H1 (cell line): ENCODE results near the gene AOAH. TPM values are rescaled to one million over a fixed set of nuclear protein-coding genes. Genes with fewer than 3 reads are reported as not detected.

Experiments
- CTCF ChIA-PET: fragments of 300-600 bp; sonication (Branson Sonifier 250); formaldehyde crosslinking; loops from one replicate; lab custom pipeline; 2021; ENCODE audit not compliant: partially characterized antibody; lab: Charles Lee
- POLR2A ChIA-PET: fragments of 300-600 bp; sonication (Branson Sonifier 250); formaldehyde crosslinking; loops from one replicate; lab custom pipeline; 2021; ENCODE audit warnings: inconsistent platforms; ENCODE audit not compliant: partially characterized antibody; lab: Charles Lee
- DNase-seq, 2 experiments: peaks; one replicate each; pipeline versions ENCODE4 v3.0.0 to v3.0.0-alpha.2; 2010 to 2022; ENCODE audit warnings: low spot score in 2 of 2, low read depth in 1 of 2, mixed read lengths in 1 of 2
- FAIRE-seq: peaks from 2 replicates; lab custom pipeline; 2011; peaks lifted over from hg19 to GRCh38; lab: Jason Lieb, UNC
- H2AFZ ChIP-seq: 2 replicates; pipeline ENCODE4 v1.8.1; 2012; ENCODE audit warnings: low read length, inconsistent platforms
- H2AK5ac ChIP-seq: 2 replicates; pipeline ENCODE4 v1.6.1; 2013; ENCODE audit warnings: low read depth, low read length
- H2BK120ac ChIP-seq: replicated peaks from 2 replicates; pipeline ENCODE3; 2013; ENCODE audit warnings: low read depth, low read length, inconsistent platforms
- H2BK12ac ChIP-seq: 2 replicates; pipeline ENCODE4 v1.6.1; 2013; ENCODE audit warnings: low read depth, low read length
- H2BK15ac ChIP-seq: 2 replicates; pipeline ENCODE4 v1.6.1; 2013; ENCODE audit warnings: low read length
- H2BK20ac ChIP-seq: 2 replicates; pipeline ENCODE4 v1.6.1; 2013; ENCODE audit warnings: low read length
- H2BK5ac ChIP-seq: 2 replicates; pipeline ENCODE4 v1.6.1; 2013; ENCODE audit warnings: low read depth, low read length
- H3K14ac ChIP-seq: 2 replicates; pipeline ENCODE4 v1.6.1; 2013; ENCODE audit warnings: inconsistent platforms; ENCODE audit not compliant: insufficient read length
- H3K18ac ChIP-seq: 2 replicates; pipeline ENCODE4 v1.6.1; 2013; ENCODE audit warnings: low read length; ENCODE audit errors: extremely low read depth
- H3K23ac ChIP-seq: 2 replicates; pipeline ENCODE4 v1.6.1; 2013; ENCODE audit warnings: inconsistent platforms; ENCODE audit not compliant: insufficient read length
- H3K23me2 ChIP-seq: 2 replicates; pipeline ENCODE4 v1.6.1; 2013; ENCODE audit warnings: low read depth, low read length
- H3K27ac ChIP-seq: 2 replicates; pipeline ENCODE4 v1.6.1; 2011; ENCODE audit warnings: low read depth, low read length, inconsistent platforms
- H3K27me3 ChIP-seq, 4 experiments: replicated peaks in 1 of 4; 1 replicate in 1 of 4; 2 replicates in 3 of 4; pipeline versions ENCODE4 v1.6.1 to v1.8.1; 2011 to 2013; ENCODE audit warnings: low read length in 3 of 4, mild to moderate bottlenecking in 3 of 4, inconsistent platforms in 2 of 4, mixed read lengths in 2 of 4, moderate library complexity in 1 of 4; ENCODE audit not compliant: control insufficient read depth in 3 of 4, insufficient read depth in 3 of 4; ENCODE audit errors: extremely low read depth in 1 of 4
- H3K36me3 ChIP-seq, 4 experiments: 2 replicates each; pipeline versions ENCODE4 v1.6.1 to v1.8.1; 2011 to 2013; ENCODE audit warnings: mild to moderate bottlenecking in 4 of 4, low read length in 3 of 4, moderate library complexity in 2 of 4, control low read depth in 1 of 4, inconsistent platforms in 1 of 4; ENCODE audit not compliant: insufficient read depth in 4 of 4, control insufficient read depth in 2 of 4
- H3K4ac ChIP-seq: replicated peaks from 2 replicates; pipeline ENCODE3; 2013; ENCODE audit warnings: low read length, low read depth, mixed read lengths, inconsistent platforms; ENCODE audit not compliant: insufficient read length
- H3K4me1 ChIP-seq, 4 experiments: replicated peaks in 1 of 4; 1 replicate in 1 of 4; 2 replicates in 3 of 4; pipeline versions ENCODE4 v1.6.1 to v1.8.1; 2011 to 2013; ENCODE audit warnings: low read length in 3 of 4, inconsistent platforms in 2 of 4, mixed read lengths in 1 of 4; ENCODE audit not compliant: insufficient read depth in 4 of 4, control insufficient read depth in 3 of 4
- H3K4me2 ChIP-seq, 2 experiments: 2 replicates each; pipeline versions ENCODE4 v1.6.1 to v1.8.1; 2011 to 2013; ENCODE audit warnings: low read depth in 2 of 2, low read length in 2 of 2, control low read depth in 1 of 2, inconsistent platforms in 1 of 2, mild to moderate bottlenecking in 1 of 2; ENCODE audit not compliant: insufficient read depth in 1 of 2
- H3K4me3 ChIP-seq, 4 experiments: fragments of 200-600, 300-600 bp in 1 of 4; sonication (generic), shearing (Covaris generic), sonication (Bioruptor Twin) in 1 of 4; 2 replicates each; pipeline versions ENCODE4 v1.5.1 to v1.8.1; 2011 to 2016; ENCODE audit warnings: low read length in 4 of 4, low read depth in 3 of 4, control low read depth in 2 of 4, inconsistent platforms in 2 of 4, mild to moderate bottlenecking in 2 of 4, mixed read lengths in 1 of 4, moderate library complexity in 1 of 4; ENCODE audit not compliant: insufficient read depth in 2 of 4; ENCODE audit errors: extremely low read depth in 1 of 4
- H3K56ac ChIP-seq: replicated peaks from 2 replicates; pipeline ENCODE3; 2013; ENCODE audit warnings: low read depth, mild to moderate bottlenecking, mixed read lengths, low read length, inconsistent platforms; ENCODE audit not compliant: insufficient read length
- H3K79me1 ChIP-seq: 2 replicates; pipeline ENCODE4 v1.6.1; 2013; ENCODE audit warnings: low read depth, low read length, control low read depth
- H3K79me2 ChIP-seq, 2 experiments: 2 replicates each; pipeline versions ENCODE4 v1.6.1 to v1.8.1; 2012 to 2013; ENCODE audit warnings: low read length in 2 of 2, mild to moderate bottlenecking in 2 of 2, inconsistent platforms in 1 of 2; ENCODE audit not compliant: insufficient read depth in 2 of 2, control insufficient read depth in 1 of 2
- H3K9ac ChIP-seq, 4 experiments: replicated peaks in 1 of 4; 1 replicate in 1 of 4; 2 replicates in 3 of 4; pipeline versions ENCODE4 v1.6.1 to v1.8.1; 2011 to 2013; ENCODE audit warnings: low read depth in 3 of 4, low read length in 3 of 4, control low read depth in 2 of 4, mild to moderate bottlenecking in 2 of 4, moderate library complexity in 2 of 4, inconsistent platforms in 1 of 4; ENCODE audit errors: extremely low read depth in 1 of 4
- H3K9me3 ChIP-seq, 2 experiments: 2 replicates each; pipeline versions ENCODE4 v1.6.1 to v1.8.1; 2012 to 2013; ENCODE audit warnings: mild to moderate bottlenecking in 2 of 2, moderate library complexity in 2 of 2, control low read depth in 1 of 2, inconsistent platforms in 1 of 2, low read depth in 1 of 2, low read length in 1 of 2, mixed read lengths in 1 of 2; ENCODE audit not compliant: insufficient read depth in 2 of 2
- H4K20me1 ChIP-seq, 2 experiments: replicated peaks in 1 of 2; 2 replicates each; pipeline versions ENCODE3 to v1.8.1; 2011 to 2013; ENCODE audit warnings: inconsistent platforms in 2 of 2, low read length in 2 of 2, mild to moderate bottlenecking in 1 of 2; ENCODE audit not compliant: insufficient read depth in 2 of 2, control insufficient read depth in 1 of 2
- H4K5ac ChIP-seq: 2 replicates; pipeline ENCODE4 v1.6.1; 2013; ENCODE audit warnings: low read length, low read depth, mixed read lengths, inconsistent platforms; ENCODE audit not compliant: insufficient read length
- H4K8ac ChIP-seq: 2 replicates; pipeline ENCODE4 v1.8.0; 2013; ENCODE audit warnings: mild to moderate bottlenecking, moderate library complexity, low read length, inconsistent platforms; ENCODE audit not compliant: insufficient read depth; ENCODE audit errors: extremely low read depth
- H4K91ac ChIP-seq: replicated peaks from 2 replicates; pipeline ENCODE3; 2013; ENCODE audit warnings: low read length, mixed read lengths, inconsistent platforms; ENCODE audit not compliant: insufficient read length
- CHD1 ChIP-seq: IDR thresholded peaks from 2 replicates; pipeline ENCODE4 v1.6.1; 2012; ENCODE audit warnings: low read depth, low read length, improper control_type of control experiment
- EGR1 ChIP-seq: IDR thresholded peaks from 2 replicates; pipeline ENCODE4 v1.6.1; 2011; ENCODE audit warnings: low read depth, low read length, borderline replicate concordance
- KDM4A ChIP-seq: IDR thresholded peaks from one replicate; pipeline ENCODE4 v1.7.1; 2012; ENCODE audit warnings: low read depth, mild to moderate bottlenecking, moderate library complexity, low read length, inconsistent platforms; ENCODE audit not compliant: severe bottlenecking
- MAFK ChIP-seq: IDR thresholded peaks from 2 replicates; pipeline ENCODE4 v1.6.1; 2012; ENCODE audit warnings: low read depth, mild to moderate bottlenecking, improper control_type of control experiment, low read length
- POLR2AphosphoS5 ChIP-seq: IDR thresholded peaks from 2 replicates; pipeline ENCODE4 v1.6.1; 2011; ENCODE audit warnings: low read depth, low read length
- POU5F1 ChIP-seq: IDR thresholded peaks from 2 replicates; pipeline ENCODE4 v1.6.1; 2011; ENCODE audit warnings: low read depth, mild to moderate bottlenecking, low read length, moderate library complexity
- RNF2 ChIP-seq: fragments of 200-900, 300-1000 bp; sonication (generic); IDR thresholded peaks from 2 replicates; pipeline ENCODE4 v1.7.1; 2016; ENCODE audit warnings: borderline replicate concordance, low read depth, mild to moderate bottlenecking, antibody characterized with exemption, low read length; ENCODE audit not compliant: poor library complexity, severe bottlenecking; ENCODE audit errors: missing control alignments
- SIRT6 ChIP-seq: IDR thresholded peaks from one replicate; pipeline ENCODE4 v1.7.1; 2012; ENCODE audit warnings: low read length, inconsistent platforms
- SP1 ChIP-seq: IDR thresholded peaks from 2 replicates; pipeline ENCODE4 v1.6.1; 2011; ENCODE audit warnings: low read depth, low read length
- SUZ12 ChIP-seq: fragments of 200-600 bp; sonication (generic); IDR thresholded peaks from 2 replicates; pipeline ENCODE4 v1.6.1; 2012; ENCODE audit warnings: mild to moderate bottlenecking, inconsistent platforms, low read length, moderate library complexity, mixed read lengths
- TAF1 ChIP-seq: IDR thresholded peaks from 2 replicates; pipeline ENCODE4 v1.6.1; 2011; ENCODE audit warnings: mild to moderate bottlenecking, low read depth, low read length
- WGBS, 2 experiments: shearing (Covaris generic) in 1 of 2; methylation state at CpG; one replicate each; pipeline versions ENCODE4 v1.1.6 to v1.1.7; 2013 to 2015; ENCODE audit warnings: low lambda C conversion rate in 2 of 2, mixed read lengths in 2 of 2, inconsistent platforms in 1 of 2, low coverage in 1 of 2, missing lambda C conversion rate in 1 of 2; ENCODE audit not compliant: insufficient replicate concordance in 2 of 2, insufficient coverage in 1 of 2, insufficient read length in 1 of 2; ENCODE audit errors: extremely low coverage in 1 of 2, missing lambda C conversion rate in 1 of 2; 5-methylcytosine and 5-hydroxymethylcytosine counted together
- polyA plus RNA-seq, 7 experiments: library from polyadenylated mRNA; depleted of rRNA in 3 of 7; stranded (reverse) in 5 of 7; unstranded in 2 of 7; fragments of >200 nt in 5 of 7; fragments of 200-250 nt in 2 of 7; gene quantifications; 1 replicate in 5 of 7; 2 replicates in 1 of 7; 4 replicates in 1 of 7; pipeline versions ENCODE4 v1.2.1 to v1.2.3, GENCODE V29; 2011 to 2013; ENCODE audit warnings: missing spikeins in 2 of 7, mixed read lengths in 2 of 7
- total RNA-seq: library from RNA; stranded (reverse); fragmentation: NEBNext Ultra II Directional; extraction: Animal tissue kit (Norgen Biotek cat#: 25700); gene quantifications from 2 replicates; pipeline ENCODE4 v1.2.1, GENCODE V29; 2021
- TF ChIP-seq, protein P1 (sequence below): IDR thresholded peaks from 2 replicates; pipeline ENCODE4 v1.6.1; 2011; ENCODE audit warnings: low read length, improper control_type of control experiment

The AOAH gene
- total and polyA plus RNA-seq, 2 of the 8 experiments (the other 6 are each of a cell fraction or from before 2014, with no cell fraction given): 0.08 TPM; not detected in 1

DNA sequence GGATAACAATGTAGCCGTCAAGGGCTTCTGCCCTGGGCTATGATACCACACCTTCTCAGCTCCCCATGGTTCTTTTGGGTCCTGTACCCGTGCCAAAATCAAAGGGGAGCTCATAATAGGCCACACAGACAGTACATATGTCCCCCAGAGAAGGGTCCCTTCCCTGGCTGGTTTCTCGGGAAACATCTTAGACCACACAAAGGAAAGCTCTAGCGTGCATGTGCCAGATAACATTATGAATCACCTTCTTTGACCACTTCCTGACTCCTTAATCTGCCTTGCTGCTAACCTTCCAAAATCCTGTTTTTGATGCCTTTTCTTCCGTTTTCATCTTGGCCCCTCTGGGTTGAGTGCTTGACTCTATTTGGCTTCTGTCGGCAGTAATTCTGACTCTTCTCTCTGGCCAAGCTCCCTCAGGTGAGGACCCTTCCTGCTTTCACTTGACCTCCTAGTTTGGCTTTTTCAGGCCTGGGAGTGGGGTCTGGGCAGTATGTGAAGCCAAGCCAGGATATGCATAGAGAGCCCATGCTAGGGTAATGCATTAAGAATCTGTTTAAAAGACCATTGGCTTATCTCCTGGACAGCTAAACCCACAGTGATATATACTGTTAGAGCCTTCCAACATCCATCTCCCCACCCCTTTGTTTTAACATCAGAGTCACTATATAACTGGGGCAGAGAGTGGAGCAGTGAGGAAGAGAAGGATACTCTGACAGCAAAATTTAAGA lies 249.8 kb downstream of the AOAH start:
- H3K36me3 ChIP-seq: no peaks in the 10 kb centered on the region
- no peaks in the 10 kb centered on the region for H3K23me2 ChIP-seq
- DNase-seq: no peak
- H2BK15ac ChIP-seq: no peak overlapping the region
- H3K79me2 ChIP-seq: no peaks in the 10 kb centered on the region
- no peak overlapping the region for H3K9ac ChIP-seq
- FAIRE-seq: no peak
- no peak overlapping the region for H3K23ac ChIP-seq
- ChIA-PET POLR2A (no interaction called here), CTCF (interaction anchor here (0.5 to 9.4 kb wide), 38 partner anchors 11 to 739 kb away, joined by 3 to 75 read pairs (median 4); no protein-coding TSS in a partner anchor)
- H4K20me1 ChIP-seq: peaks cover 0 to 1% of the 10 kb centered on the region in 2 experiments
- H2BK20ac ChIP-seq: no peak overlapping the region
- H2AFZ ChIP-seq: no peak overlapping the region
- no peak overlapping the region for H4K8ac ChIP-seq
- H3K56ac ChIP-seq: no peak overlapping the region
- no peak overlapping the region for H3K4me3 ChIP-seq
- no peaks in the 10 kb centered on the region for H3K79me1 ChIP-seq
- H3K27ac ChIP-seq: no peak overlapping the region
- no peak overlapping the region for H3K18ac ChIP-seq
- H2BK12ac ChIP-seq: no peak overlapping the region
- WGBS, 2 experiments: 85% methylated on average over 6 of the region's 6 CpGs; no CpG with 5 or more reads in 1 of the 2 experiments
- H3K27me3 ChIP-seq: no peaks in the 10 kb centered on the region
- H4K91ac ChIP-seq: no peak overlapping the region
- H3K9me3 ChIP-seq: no peaks in the 10 kb centered on the region
- H4K5ac ChIP-seq: no peak overlapping the region
- no peak overlapping the region for H3K14ac ChIP-seq
- H3K4me1 ChIP-seq: no peaks in the 10 kb centered on the region
- H3K4ac ChIP-seq: no peak overlapping the region
- no peak overlapping the region for H2BK120ac ChIP-seq
- H3K4me2 ChIP-seq: no peak overlapping the region
- no peak overlapping the region for H2BK5ac ChIP-seq
- no peak overlapping the region for H2AK5ac ChIP-seq
- no peak for TF ChIP-seq EGR1
- no peak for TF ChIP-seq MAFK
- no peak for TF ChIP-seq SUZ12
- TF ChIP-seq CHD1: no peak
- TF ChIP-seq SIRT6: no peak
- no peak for TF ChIP-seq SP1
- no peak for TF ChIP-seq RNF2
- TF ChIP-seq POLR2AphosphoS5: no peak
- no peak for TF ChIP-seq TAF1
- TF ChIP-seq, protein P1, sequence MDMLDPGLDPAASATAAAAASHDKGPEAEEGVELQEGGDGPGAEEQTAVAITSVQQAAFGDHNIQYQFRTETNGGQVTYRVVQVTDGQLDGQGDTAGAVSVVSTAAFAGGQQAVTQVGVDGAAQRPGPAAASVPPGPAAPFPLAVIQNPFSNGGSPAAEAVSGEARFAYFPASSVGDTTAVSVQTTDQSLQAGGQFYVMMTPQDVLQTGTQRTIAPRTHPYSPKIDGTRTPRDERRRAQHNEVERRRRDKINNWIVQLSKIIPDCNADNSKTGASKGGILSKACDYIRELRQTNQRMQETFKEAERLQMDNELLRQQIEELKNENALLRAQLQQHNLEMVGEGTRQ: no peak
- TF ChIP-seq POU5F1: no peak
- TF ChIP-seq KDM4A: no peak
